VCaP (cell line): ENCODE results near the gene JCAD.

ENCODE experiments used
- H3K27ac ChIP-seq: fragments of 450-650 bp; 2 replicates; pipeline ENCODE4 v1.5.1; 2017
- TF ChIP-seq, protein P1 (sequence below): fragments of 450-650 bp; conservative IDR thresholded peaks from 2 replicates; pipeline ENCODE4 v1.5.1; 2017; ENCODE audit warnings: mild to moderate bottlenecking, moderate library complexity

Gene JCAD

DNA sequence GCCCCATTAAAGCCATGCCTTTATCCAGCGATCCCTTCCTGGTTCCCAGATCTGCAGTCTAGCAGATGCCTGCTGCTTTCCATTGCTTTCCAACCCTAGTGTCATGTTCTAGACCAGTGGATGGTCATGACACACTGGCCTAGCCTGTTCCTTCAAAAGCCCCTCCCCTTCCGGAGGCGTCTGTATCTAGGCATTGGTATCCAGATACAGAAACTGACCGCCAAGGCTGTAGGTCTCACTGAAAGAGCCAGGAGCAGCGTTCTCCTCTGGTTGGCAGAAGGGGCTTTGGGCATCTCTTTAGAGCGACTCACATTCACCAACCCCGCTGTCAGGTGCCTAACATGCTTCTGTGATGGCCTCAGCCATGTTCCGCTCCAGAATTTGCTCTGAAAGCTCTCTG is 22.6 kb downstream of the JCAD start:
- H3K27ac ChIP-seq: no peak overlapping the region
- TF ChIP-seq, protein P1, sequence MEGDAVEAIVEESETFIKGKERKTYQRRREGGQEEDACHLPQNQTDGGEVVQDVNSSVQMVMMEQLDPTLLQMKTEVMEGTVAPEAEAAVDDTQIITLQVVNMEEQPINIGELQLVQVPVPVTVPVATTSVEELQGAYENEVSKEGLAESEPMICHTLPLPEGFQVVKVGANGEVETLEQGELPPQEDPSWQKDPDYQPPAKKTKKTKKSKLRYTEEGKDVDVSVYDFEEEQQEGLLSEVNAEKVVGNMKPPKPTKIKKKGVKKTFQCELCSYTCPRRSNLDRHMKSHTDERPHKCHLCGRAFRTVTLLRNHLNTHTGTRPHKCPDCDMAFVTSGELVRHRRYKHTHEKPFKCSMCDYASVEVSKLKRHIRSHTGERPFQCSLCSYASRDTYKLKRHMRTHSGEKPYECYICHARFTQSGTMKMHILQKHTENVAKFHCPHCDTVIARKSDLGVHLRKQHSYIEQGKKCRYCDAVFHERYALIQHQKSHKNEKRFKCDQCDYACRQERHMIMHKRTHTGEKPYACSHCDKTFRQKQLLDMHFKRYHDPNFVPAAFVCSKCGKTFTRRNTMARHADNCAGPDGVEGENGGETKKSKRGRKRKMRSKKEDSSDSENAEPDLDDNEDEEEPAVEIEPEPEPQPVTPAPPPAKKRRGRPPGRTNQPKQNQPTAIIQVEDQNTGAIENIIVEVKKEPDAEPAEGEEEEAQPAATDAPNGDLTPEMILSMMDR: no peak

DNA sequence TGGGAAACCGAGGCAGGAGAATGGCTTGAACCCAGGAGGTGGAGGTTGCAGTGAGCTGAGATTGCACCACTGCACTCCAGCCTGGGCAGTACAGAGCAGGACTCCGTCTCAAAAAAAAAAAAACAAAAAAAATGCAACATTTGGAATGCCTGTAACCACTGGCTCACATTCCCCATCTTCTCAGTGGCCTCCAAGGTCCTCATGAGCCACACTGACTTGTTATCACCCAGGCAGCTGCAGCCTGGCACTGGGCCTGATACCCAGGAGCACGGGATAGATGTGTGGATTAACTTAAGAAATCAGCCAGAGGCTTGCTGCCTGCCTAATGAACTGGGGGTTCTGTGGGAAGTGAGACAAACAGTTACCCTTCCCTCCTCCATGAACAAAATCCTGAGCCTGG is 23.0 kb downstream of the JCAD start:
- no peak overlapping the region for H3K27ac ChIP-seq
- TF ChIP-seq, protein P1: no peak

GRCh38 chr10:30034433-30035137 is 24.8 kb downstream of the JCAD start:
- no peak overlapping the region for H3K27ac ChIP-seq
- TF ChIP-seq, protein P1: no peak

DNA sequence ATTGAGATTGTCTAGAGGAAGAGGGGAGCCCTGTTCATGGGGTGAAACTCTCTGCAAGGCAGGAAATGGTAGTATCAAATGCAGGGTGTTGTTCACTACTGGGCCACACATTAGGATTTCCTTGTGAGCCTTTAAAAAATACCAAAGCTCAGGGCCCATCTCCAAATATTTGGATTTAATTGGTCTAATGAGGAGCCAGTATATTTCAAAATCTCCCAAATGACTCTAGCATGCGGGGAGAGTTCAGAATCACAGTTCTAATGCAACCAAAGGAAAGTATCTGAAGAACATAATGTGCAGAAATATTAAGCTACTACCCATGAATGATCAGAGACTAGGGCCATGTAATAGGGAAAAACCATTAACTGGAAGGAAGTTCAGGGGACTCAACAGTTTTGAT is 27.3 kb downstream of the JCAD start:
- no peak overlapping the region for H3K27ac ChIP-seq
- TF ChIP-seq, protein P1: no peak

DNA sequence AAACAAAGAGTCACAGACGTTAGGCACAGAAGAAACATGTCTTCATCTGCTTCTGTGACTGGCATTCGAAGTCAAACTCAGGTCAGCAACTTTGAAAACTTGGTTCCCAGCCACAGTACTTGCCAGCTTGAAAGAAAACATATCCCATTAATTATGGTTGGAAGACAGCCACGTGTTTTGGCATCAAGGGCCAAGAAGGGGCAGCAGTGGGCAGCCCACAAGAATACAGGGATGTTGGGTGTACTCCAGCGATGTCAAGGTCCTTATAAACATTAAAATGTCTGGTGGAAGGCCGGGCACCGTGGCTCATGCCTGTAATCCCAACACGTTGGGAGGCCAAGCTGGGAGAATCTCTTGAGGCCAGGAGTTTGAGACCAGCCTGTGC is 29.5 kb downstream of the JCAD start:
- H3K27ac ChIP-seq: no peak overlapping the region
- TF ChIP-seq, protein P1: no peak

GRCh38 chr10:30029164-30029871 is 30.1 kb downstream of the JCAD start:
- TF ChIP-seq, protein P1: no peak
- no peak overlapping the region for H3K27ac ChIP-seq

DNA sequence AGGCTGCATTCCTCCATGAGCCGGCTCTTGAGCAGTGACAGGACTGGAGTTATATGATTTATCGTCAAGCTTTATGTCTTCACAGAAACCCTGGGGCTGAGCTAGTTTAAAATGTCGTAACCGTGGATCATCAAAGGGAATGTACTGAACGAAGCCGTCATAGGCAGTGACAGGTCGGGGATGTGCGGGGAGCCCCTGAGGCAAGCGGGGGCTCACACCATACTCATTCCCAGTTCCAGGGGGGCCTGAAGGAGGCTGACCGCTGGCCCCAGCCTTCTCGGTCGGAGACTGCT is 30.7 kb downstream of the JCAD start:
- TF ChIP-seq, protein P1: no peak
- H3K27ac ChIP-seq: no peak overlapping the region
